Pancreas (tissue), 10 donors: ENCODE measurements around the gene AP3B1. TPM values are rescaled to one million over a fixed set of nuclear protein-coding genes. Genes with fewer than 3 reads are reported as not detected.
A peak's percentile ranks its signal among the peaks of the same experiment; 100 is the strongest.

Source experiments
- ATAC-seq, 4 donors: fragments of 200-7000 bp; cut with Tn5 transposase; one replicate each; pipeline versions ENCODE4 v1.8.0 to v1.9.1; 2020; ENCODE audit warnings: mild to moderate bottlenecking in 4 of 4, moderate library complexity in 4 of 4
- DNase-seq, 6 donors: peaks; one replicate each; pipeline ENCODE4 v3.0.0-alpha.2; 2020
- FAIRE-seq: peaks from 2 replicates; lab custom pipeline; 2012; peaks lifted over from hg19 to GRCh38; lab: Jason Lieb, UNC
- H3K27ac ChIP-seq, 4 donors: fragments of 200-600 bp; sonication (generic); 1 replicate in 3 of 4; 2 replicates in 1 of 4; pipeline versions ENCODE4 v1.5.0 to v1.8.0; 2020
- H3K27me3 ChIP-seq, 4 donors: fragments of 200-600 bp; one replicate each; pipeline ENCODE4 v1.8.0; 2021
- H3K36me3 ChIP-seq, 3 donors: fragments of 200-600 bp; sonication (generic) in 1 of 3; one replicate each; pipeline versions ENCODE4 v1.5.0 to v1.8.0; 2020 to 2021
- H3K4me1 ChIP-seq, 3 donors: fragments of 200-600 bp; one replicate each; pipeline ENCODE4 v1.8.0; 2021
- H3K4me3 ChIP-seq, 4 donors: fragments of 200-600 bp; sonication (generic) in 2 of 4; one replicate each; pipeline versions ENCODE4 v1.5.0 to v1.8.0; 2020 to 2021
- H3K9me3 ChIP-seq, 4 donors: fragments of 200-600 bp; one replicate each; pipeline ENCODE4 v1.8.0; 2021
- WGBS, 2 donors: extraction: QIAGEN DNeasy Blood & Tissue Kit; methylation state at CpG; one replicate each; pipeline ENCODE4 v1.1.7; 2013; 5-methylcytosine and 5-hydroxymethylcytosine counted together
- intact Hi-C, 3 donors: fragments of 100-400 bp; cut with DNase I; formaldehyde crosslinking; loops; one replicate each; pipeline versions ENCODE4 v1.11.1 to v1.14.2; 2022
- polyA plus RNA-seq, 2 donors: library from polyadenylated mRNA; stranded (reverse); fragments of 200-250 nt; gene quantifications; one replicate each; pipeline ENCODE4 v1.2.3, GENCODE V29; 2013
- total RNA-seq, 6 donors: library from RNA; stranded (reverse); fragmentation: NEBNext Ultra II Directional in 4 of 6; extraction: Animal tissue kit (Norgen Biotek cat#: 25700) in 4 of 6; gene quantifications; one replicate each; pipeline versions ENCODE4 v1.2.1 to v1.2.4, GENCODE V29; 2021 to 2023
- TF ChIP-seq, protein P1 (sequence below), 4 donors: fragments of 200-600 bp; sonication (generic) in 3 of 4; IDR thresholded peaks; one replicate each; pipeline versions ENCODE4 v1.5.0 to v1.8.0; 2021; ENCODE audit warnings: antibody characterized with exemption in 4 of 4
- donor health status: healthy with polysubstance abuse.
- donor health status: DM: no; HTN: no; CAD: no; lungs with moderate emphysema.
- donor health status: DM: no; HTN: no; CAD: no.
- donor health status: control.
- donor health status: control.
- donor health status: Bipolar disorder and iron deficiency.
- donor health status: DM: yes; HTN: yes; CAD: no.
- donor health status: DM: no; HTN: no; CAD: no.
- donor health status: DM: no; HTN: no; CAD: no.
- donor health status: DM: yes; HTN: yes; CAD: no.

Gene AP3B1
- total and polyA plus RNA-seq, 8 donors, result 11.9 to 26.0 (median 18.2) TPM

GRCh38 chr5:77960863-77961396 lies 333.6 kb downstream of the AP3B1 start:
- no peak for FAIRE-seq
- intact Hi-C loops, result no loop called here
- TF ChIP-seq, protein P1, sequence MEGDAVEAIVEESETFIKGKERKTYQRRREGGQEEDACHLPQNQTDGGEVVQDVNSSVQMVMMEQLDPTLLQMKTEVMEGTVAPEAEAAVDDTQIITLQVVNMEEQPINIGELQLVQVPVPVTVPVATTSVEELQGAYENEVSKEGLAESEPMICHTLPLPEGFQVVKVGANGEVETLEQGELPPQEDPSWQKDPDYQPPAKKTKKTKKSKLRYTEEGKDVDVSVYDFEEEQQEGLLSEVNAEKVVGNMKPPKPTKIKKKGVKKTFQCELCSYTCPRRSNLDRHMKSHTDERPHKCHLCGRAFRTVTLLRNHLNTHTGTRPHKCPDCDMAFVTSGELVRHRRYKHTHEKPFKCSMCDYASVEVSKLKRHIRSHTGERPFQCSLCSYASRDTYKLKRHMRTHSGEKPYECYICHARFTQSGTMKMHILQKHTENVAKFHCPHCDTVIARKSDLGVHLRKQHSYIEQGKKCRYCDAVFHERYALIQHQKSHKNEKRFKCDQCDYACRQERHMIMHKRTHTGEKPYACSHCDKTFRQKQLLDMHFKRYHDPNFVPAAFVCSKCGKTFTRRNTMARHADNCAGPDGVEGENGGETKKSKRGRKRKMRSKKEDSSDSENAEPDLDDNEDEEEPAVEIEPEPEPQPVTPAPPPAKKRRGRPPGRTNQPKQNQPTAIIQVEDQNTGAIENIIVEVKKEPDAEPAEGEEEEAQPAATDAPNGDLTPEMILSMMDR (IDR thresholded peaks at IDR 0.05), result no peak
- Histone ChIP-seq H3K27ac (no peak overlapping the region), H3K4me3 (no peak overlapping the region), H3K27me3 (peaks cover 0 to 14% (median 7%) of the 10 kb centered on the region in 4 donors), H3K9me3 (no peaks in the 10 kb centered on the region), H3K4me1 (no peaks in the 10 kb centered on the region), H3K36me3 (no peaks in the 10 kb centered on the region)
- no peak for DNase-seq
- no peak for ATAC-seq
- WGBS, 2 donors, result 56 to 87% methylated on average over 2 of the region's 2 CpGs

- no peaks in the 10 kb centered on the region for H3K36me3 ChIP-seq
- 79 to 85% methylated on average over 1 of the region's 1 CpG for WGBS, 2 donors
- no peak for ATAC-seq
- H3K4me1 ChIP-seq, result no peaks in the 10 kb centered on the region
- FAIRE-seq, result no peak
- intact Hi-C loops, result no loop called here
- H3K27ac ChIP-seq, result no peak overlapping the region
- DNase-seq, result no peak
- H3K27me3 ChIP-seq, result peaks cover 0 to 14% (median 7%) of the 10 kb centered on the region in 4 donors
- TF ChIP-seq, protein P1 (IDR thresholded peaks at IDR 0.05), result no peak
- H3K4me3 ChIP-seq, result no peak overlapping the region
- no peaks in the 10 kb centered on the region for H3K9me3 ChIP-seq
These were observed 334.2 kb downstream of the AP3B1 start for GRCh38 chr5:77960305-77960704.

GRCh38 chr5:77958642-77959330 lies 335.7 kb downstream of the AP3B1 start:
- FAIRE-seq, result no peak
- TF ChIP-seq, protein P1 (IDR thresholded peaks at IDR 0.05), result no peak
- Histone ChIP-seq H3K9me3 (no peaks in the 10 kb centered on the region), H3K27me3 (peaks cover 0 to 14% (median 7%) of the 10 kb centered on the region in 4 donors), H3K4me1 (no peaks in the 10 kb centered on the region), H3K4me3 (no peak overlapping the region), H3K36me3 (no peaks in the 10 kb centered on the region), H3K27ac (no peak overlapping the region)
- intact Hi-C loops, result no loop called here
- 42 to 51% methylated on average over 12 of the region's 12 CpGs for WGBS, 2 donors
- no peak for ATAC-seq
- DNase-seq, result no peak

- intact Hi-C loops, result no loop called here
- no peaks in the 10 kb centered on the region for H3K4me1 ChIP-seq
- 13 to 15% methylated on average over 38 of the region's 38 CpGs for WGBS, 2 donors
- peaks cover 0 to 14% (median 7%) of the 10 kb centered on the region in 4 donors for H3K27me3 ChIP-seq
- TF ChIP-seq, protein P1 (IDR thresholded peaks at IDR 0.05), result no peak
- FAIRE-seq (no peak), DNase-seq (no peak), ATAC-seq (no peak)
- H3K9me3 ChIP-seq, result no peaks in the 10 kb centered on the region
- H3K27ac ChIP-seq, result no peak overlapping the region
- peak overlapping the region in 1 of 4 donors; percentile 15 for H3K4me3 ChIP-seq
- no peaks in the 10 kb centered on the region for H3K36me3 ChIP-seq
These were observed 336.5 kb downstream of the AP3B1 start for GRCh38 chr5:77957931-77958521.
